HepG2 (cell line): ENCODE measurements around the gene TRPV2. TPM values are rescaled to one million over a fixed set of nuclear protein-coding genes. Genes with fewer than 3 reads are reported as not detected.

ENCODE experiments used
- FOXK2 ChIP-seq: fragments of 450-650 bp; IDR thresholded peaks from 2 replicates; pipeline ENCODE4 v1.6.1; 2016
- GATAD1 ChIP-seq: IDR thresholded peaks from 2 replicates; pipeline ENCODE4 v1.6.1; 2016; ENCODE audit warnings: missing genetic modification reagents, missing compliant biosample characterization
- HNF4G ChIP-seq, 2 experiments: sonication (generic) in 1 of 2; formaldehyde crosslinking in 1 of 2; IDR thresholded peaks; 2 replicates each; pipeline versions ENCODE4 v1.4.0 to v1.6.1; 2011 to 2020; ENCODE audit warnings: borderline replicate concordance in 2 of 2, low read depth in 2 of 2, mild to moderate bottlenecking in 2 of 2, low read length in 1 of 2, missing genetic modification reagents in 1 of 2, moderate library complexity in 1 of 2
- HOMEZ ChIP-seq: IDR thresholded peaks from 2 replicates; pipeline ENCODE4 v1.6.1; 2016; ENCODE audit warnings: low read depth
- KAT8 ChIP-seq: IDR thresholded peaks from 2 replicates; pipeline ENCODE4 v1.6.1; 2016; ENCODE audit warnings: missing genetic modification reagents, missing compliant biosample characterization
- KDM5B ChIP-seq: sonication (generic); formaldehyde crosslinking; IDR thresholded peaks from 2 replicates; pipeline ENCODE4 v1.4.0; 2020; ENCODE audit warnings: missing genetic modification reagents, mild to moderate bottlenecking, borderline replicate concordance
- MED13 ChIP-seq: sonication (generic); formaldehyde crosslinking; IDR thresholded peaks from 2 replicates; pipeline ENCODE4 v1.5.0; 2020; ENCODE audit warnings: missing genetic modification reagents
- MLX ChIP-seq: IDR thresholded peaks from 2 replicates; pipeline ENCODE4 v1.6.1; 2016
- NFIB ChIP-seq: sonication (generic); formaldehyde crosslinking; IDR thresholded peaks from 2 replicates; pipeline ENCODE4 v1.9.0; 2021; ENCODE audit warnings: missing genetic modification reagents, mild to moderate bottlenecking, borderline replicate concordance
- SKIL ChIP-seq: sonication (generic); formaldehyde crosslinking; IDR thresholded peaks from 2 replicates; pipeline ENCODE4 v1.8.0; 2022; ENCODE audit warnings: missing genetic modification reagents, mild to moderate bottlenecking, moderate library complexity, borderline replicate concordance
- SMYD3 ChIP-seq: sonication (generic); formaldehyde crosslinking; IDR thresholded peaks from 2 replicates; pipeline ENCODE4 v1.8.1; 2023; ENCODE audit warnings: mild to moderate bottlenecking, missing genetic modification reagents
- ZC3H4 ChIP-seq: sonication (generic); formaldehyde crosslinking; IDR thresholded peaks from 2 replicates; pipeline ENCODE4 v1.4.0; 2020; ENCODE audit warnings: missing genetic modification reagents, borderline replicate concordance
- ZNF20 ChIP-seq: sonication (generic); formaldehyde crosslinking; IDR thresholded peaks from 2 replicates; pipeline ENCODE4 v1.4.0; 2020; ENCODE audit warnings: mild to moderate bottlenecking, moderate library complexity, missing genetic modification reagents
- ZNF552 ChIP-seq: sonication (generic); formaldehyde crosslinking; IDR thresholded peaks from 2 replicates; pipeline ENCODE4 v1.9.0; 2022; ENCODE audit warnings: missing genetic modification reagents, mild to moderate bottlenecking, borderline replicate concordance
- ZNF891 ChIP-seq: sonication (generic); formaldehyde crosslinking; IDR thresholded peaks from 2 replicates; pipeline ENCODE4 v1.5.0; 2020; ENCODE audit warnings: mild to moderate bottlenecking, missing genetic modification reagents
- polyA plus RNA-seq, 8 experiments: library from polyadenylated mRNA; depleted of rRNA in 3 of 8; stranded (reverse) in 7 of 8; unstranded in 1 of 8; fragments of >200 nt; fragmentation: Illumina TruSeq in 4 of 8; extraction: Trizol in 4 of 8; gene quantifications; 2 replicates each; pipeline versions ENCODE4 v1.2.1 to v1.2.3, GENCODE V29; 2011 to 2016; ENCODE audit warnings: low read depth in 4 of 8, missing spikeins in 1 of 8, mixed read lengths in 1 of 8; ENCODE audit not compliant: insufficient read depth in 1 of 8
- total RNA-seq, 5 experiments: library from RNA; depleted of rRNA; stranded (reverse); fragments of >200 nt; fragmentation: Illumina TruSeq; extraction: Trizol; gene quantifications; 2 replicates each; pipeline ENCODE4 v1.2.3, GENCODE V29; 2016; ENCODE audit warnings: low read depth in 1 of 5
- TF ChIP-seq, protein P1 (sequence below): IDR thresholded peaks from 2 replicates; pipeline ENCODE4 v1.6.1; 2018; ENCODE audit warnings: missing genetic modification reagents, mild to moderate bottlenecking, missing compliant biosample characterization
- TF ChIP-seq, protein P2 (sequence below): sonication (generic); formaldehyde crosslinking; IDR thresholded peaks from 2 replicates; pipeline ENCODE4 v1.5.0; 2020; ENCODE audit warnings: mild to moderate bottlenecking, missing genetic modification reagents
- TF ChIP-seq, protein P3 (sequence below): sonication (generic); formaldehyde crosslinking; IDR thresholded peaks from 2 replicates; pipeline ENCODE4 v1.8.0; 2022; ENCODE audit warnings: mild to moderate bottlenecking, missing genetic modification reagents, borderline replicate concordance
- TF ChIP-seq, protein P4 (sequence below): sonication (generic); formaldehyde crosslinking; IDR thresholded peaks from 2 replicates; pipeline ENCODE4 v1.8.1; 2023; ENCODE audit warnings: missing genetic modification reagents, inconsistent platforms, borderline replicate concordance

The TRPV2 gene
- total and polyA plus RNA-seq, 2 of the 13 experiments (the other 11 are each of a cell fraction or from before 2014, with no cell fraction given) = 13.6 to 21.3 TPM

- TF ChIP-seq SMYD3 (peak; percentile 10; the same call in 1 of the 2 replicates), ZNF20 (CRISPR knock-in tag) (no peak), NFIB (CRISPR knock-in tag) (no peak), HOMEZ (no peak), SKIL (CRISPR knock-in tag) (no peak; the same call in 1 of the 2 replicates), FOXK2 (no peak), KAT8 (no peak), ZC3H4 (CRISPR knock-in tag) (peak; percentile 66; the same call in 1 of the 2 replicates), ZNF891 (CRISPR knock-in tag) (no peak), KDM5B (CRISPR knock-in tag) (no peak), ZNF552 (CRISPR knock-in tag) (no peak), HNF4G (IDR thresholded peaks at IDR 0.05; ENCODE audit: borderline replicate concordance, low read depth, low read length) (no peak), HNF4G (CRISPR knock-in tag; IDR thresholded peaks at IDR 0.05; ENCODE audit: borderline replicate concordance, low read depth) (no peak), MLX (CRISPR knock-in tag) (no peak), GATAD1 (CRISPR knock-in tag) (0 out of 2 replicates have a peak, but pooled peaks have one; percentile 13), MED13 (CRISPR knock-in tag) (no peak; the same call in 1 of the 2 replicates)
- TF ChIP-seq, protein P1, sequence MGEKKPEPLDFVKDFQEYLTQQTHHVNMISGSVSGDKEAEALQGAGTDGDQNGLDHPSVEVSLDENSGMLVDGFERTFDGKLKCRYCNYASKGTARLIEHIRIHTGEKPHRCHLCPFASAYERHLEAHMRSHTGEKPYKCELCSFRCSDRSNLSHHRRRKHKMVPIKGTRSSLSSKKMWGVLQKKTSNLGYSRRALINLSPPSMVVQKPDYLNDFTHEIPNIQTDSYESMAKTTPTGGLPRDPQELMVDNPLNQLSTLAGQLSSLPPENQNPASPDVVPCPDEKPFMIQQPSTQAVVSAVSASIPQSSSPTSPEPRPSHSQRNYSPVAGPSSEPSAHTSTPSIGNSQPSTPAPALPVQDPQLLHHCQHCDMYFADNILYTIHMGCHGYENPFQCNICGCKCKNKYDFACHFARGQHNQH = no peak
- TF ChIP-seq, protein P2, sequence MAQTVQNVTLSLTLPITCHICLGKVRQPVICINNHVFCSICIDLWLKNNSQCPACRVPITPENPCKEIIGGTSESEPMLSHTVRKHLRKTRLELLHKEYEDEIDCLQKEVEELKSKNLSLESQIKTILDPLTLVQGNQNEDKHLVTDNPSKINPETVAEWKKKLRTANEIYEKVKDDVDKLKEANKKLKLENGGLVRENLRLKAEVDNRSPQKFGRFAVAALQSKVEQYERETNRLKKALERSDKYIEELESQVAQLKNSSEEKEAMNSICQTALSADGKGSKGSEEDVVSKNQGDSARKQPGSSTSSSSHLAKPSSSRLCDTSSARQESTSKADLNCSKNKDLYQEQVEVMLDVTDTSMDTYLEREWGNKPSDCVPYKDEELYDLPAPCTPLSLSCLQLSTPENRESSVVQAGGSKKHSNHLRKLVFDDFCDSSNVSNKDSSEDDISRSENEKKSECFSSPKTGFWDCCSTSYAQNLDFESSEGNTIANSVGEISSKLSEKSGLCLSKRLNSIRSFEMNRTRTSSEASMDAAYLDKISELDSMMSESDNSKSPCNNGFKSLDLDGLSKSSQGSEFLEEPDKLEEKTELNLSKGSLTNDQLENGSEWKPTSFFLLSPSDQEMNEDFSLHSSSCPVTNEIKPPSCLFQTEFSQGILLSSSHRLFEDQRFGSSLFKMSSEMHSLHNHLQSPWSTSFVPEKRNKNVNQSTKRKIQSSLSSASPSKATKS (CRISPR knock-in tag) = no peak
- TF ChIP-seq, protein P3, sequence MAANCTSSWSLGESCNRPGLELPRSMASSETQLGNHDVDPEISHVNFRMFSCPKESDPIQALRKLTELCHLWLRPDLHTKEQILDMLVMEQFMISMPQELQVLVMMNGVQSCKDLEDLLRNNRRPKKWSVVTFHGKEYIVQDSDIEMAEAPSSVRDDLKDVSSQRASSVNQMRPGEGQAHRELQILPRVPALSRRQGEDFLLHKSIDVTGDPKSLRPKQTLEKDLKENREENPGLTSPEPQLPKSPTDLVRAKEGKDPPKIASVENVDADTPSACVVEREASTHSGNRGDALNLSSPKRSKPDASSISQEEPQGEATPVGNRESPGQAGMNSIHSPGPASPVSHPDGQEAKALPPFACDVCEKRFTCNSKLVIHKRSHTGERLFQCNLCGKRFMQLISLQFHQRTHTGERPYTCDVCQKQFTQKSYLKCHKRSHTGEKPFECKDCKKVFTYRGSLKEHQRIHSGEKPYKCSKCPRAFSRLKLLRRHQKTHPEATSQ (CRISPR knock-in tag) = no peak
- TF ChIP-seq, protein P4, sequence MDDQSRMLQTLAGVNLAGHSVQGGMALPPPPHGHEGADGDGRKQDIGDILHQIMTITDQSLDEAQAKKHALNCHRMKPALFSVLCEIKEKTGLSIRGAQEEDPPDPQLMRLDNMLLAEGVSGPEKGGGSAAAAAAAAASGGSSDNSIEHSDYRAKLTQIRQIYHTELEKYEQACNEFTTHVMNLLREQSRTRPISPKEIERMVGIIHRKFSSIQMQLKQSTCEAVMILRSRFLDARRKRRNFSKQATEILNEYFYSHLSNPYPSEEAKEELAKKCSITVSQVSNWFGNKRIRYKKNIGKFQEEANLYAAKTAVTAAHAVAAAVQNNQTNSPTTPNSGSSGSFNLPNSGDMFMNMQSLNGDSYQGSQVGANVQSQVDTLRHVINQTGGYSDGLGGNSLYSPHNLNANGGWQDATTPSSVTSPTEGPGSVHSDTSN (CRISPR knock-in tag) = no peak
Observed at GRCh38 chr17:16439811-16440351, 24.5 kb downstream of the TRPV2 start (continued).
